A673 (cell line): ENCODE measurements around the gene AP4S1. TPM values are rescaled to one million over a fixed set of nuclear protein-coding genes. Genes with fewer than 3 reads are reported as not detected.

Experiments used
- BruUV-seq: library from RNA; stranded (reverse); fragments of 400-500 nt; replicated peaks from 2 replicates; lab custom pipeline; 2021; lab: Mats Ljungman, UMichigan
- CTCF ChIA-PET: fragments of 300-600 bp; sonication (Branson Sonifier 250); formaldehyde crosslinking; loops from one replicate; lab custom pipeline; 2022; ENCODE audit warnings: antibody characterized with exemption; lab: Charles Lee
- POLR2A ChIA-PET: fragments of 300-600 bp; sonication (Branson Sonifier 250); formaldehyde crosslinking; loops from one replicate; lab custom pipeline; 2022; ENCODE audit warnings: antibody characterized with exemption; ENCODE audit not compliant: low non-redundant PET; lab: Charles Lee
- DNase-seq: peaks from one replicate; pipeline ENCODE4 v3.0.0-alpha.2; 2015; ENCODE audit warnings: low spot score
- H3K27ac ChIP-seq: fragments of 200-600 bp; sonication (generic); 2 replicates; pipeline ENCODE4 v1.5.1; 2016; ENCODE audit warnings: mixed run types, low read depth, mild to moderate bottlenecking, mixed read lengths, antibody characterized with exemption, low read length; ENCODE audit not compliant: poor library complexity, severe bottlenecking
- H3K27me3 ChIP-seq: fragments of 200-600 bp; sonication (generic); replicated peaks from 2 replicates; pipeline ENCODE4 v1.6.1; 2017; ENCODE audit warnings: mixed run types, low read depth, mild to moderate bottlenecking, mixed read lengths, antibody characterized with exemption, low read length; ENCODE audit not compliant: insufficient read depth, poor library complexity
- H3K36me3 ChIP-seq: fragments of 200-600 bp; sonication (generic); 2 replicates; pipeline ENCODE4 v1.6.1; 2016; ENCODE audit warnings: mixed run types, mild to moderate bottlenecking, mixed read lengths, antibody characterized with exemption, low read length; ENCODE audit not compliant: insufficient read depth, poor library complexity, severe bottlenecking
- H3K4me1 ChIP-seq: fragments of 200-600 bp; sonication (generic); 2 replicates; pipeline ENCODE4 v1.6.1; 2017; ENCODE audit warnings: mixed run types, mild to moderate bottlenecking, mixed read lengths, antibody characterized with exemption, low read length; ENCODE audit not compliant: insufficient read depth, poor library complexity, severe bottlenecking
- H3K4me3 ChIP-seq: fragments of 200-600 bp; sonication (generic); 2 replicates; pipeline ENCODE4 v1.5.1; 2016; ENCODE audit warnings: low read depth, mixed run types, mild to moderate bottlenecking, mixed read lengths, low read length; ENCODE audit not compliant: poor library complexity, severe bottlenecking
- H3K9me3 ChIP-seq: fragments of 200-600 bp; sonication (generic); 2 replicates; pipeline ENCODE4 v1.6.1; 2016; ENCODE audit warnings: mixed run types, low read depth, mild to moderate bottlenecking, mixed read lengths, antibody characterized with exemption, low read length; ENCODE audit not compliant: poor library complexity, severe bottlenecking
- EZH2 ChIP-seq: fragments of 200-600 bp; sonication (generic); IDR thresholded peaks from 2 replicates; pipeline ENCODE4 v1.6.1; 2017; ENCODE audit warnings: borderline replicate concordance, low read depth, mild to moderate bottlenecking, mixed read lengths, antibody characterized with exemption, low read length; ENCODE audit not compliant: poor library complexity, severe bottlenecking
- intact Hi-C: fragments of 100-400 bp; cut with micrococcal nuclease; formaldehyde crosslinking; loops from one replicate; pipeline ENCODE4 v1.10.0; 2022; ENCODE audit not compliant: unreplicated experiment
- total RNA-seq: library from RNA; stranded (reverse); gene quantifications from 2 replicates; pipeline ENCODE4 v1.2.3, GENCODE V29; 2021
- TF ChIP-seq, protein P1 (sequence below): fragments of 300-800, 200-600 bp; sonication (generic); conservative IDR thresholded peaks from 2 replicates; pipeline ENCODE4 v1.5.1; 2017; ENCODE audit warnings: low read depth, mild to moderate bottlenecking, antibody characterized with exemption, low read length, moderate library complexity, mixed read lengths

AP4S1 gene
- total RNA-seq, 1 experiment from 2014 or later = 8.6 TPM

DNA sequence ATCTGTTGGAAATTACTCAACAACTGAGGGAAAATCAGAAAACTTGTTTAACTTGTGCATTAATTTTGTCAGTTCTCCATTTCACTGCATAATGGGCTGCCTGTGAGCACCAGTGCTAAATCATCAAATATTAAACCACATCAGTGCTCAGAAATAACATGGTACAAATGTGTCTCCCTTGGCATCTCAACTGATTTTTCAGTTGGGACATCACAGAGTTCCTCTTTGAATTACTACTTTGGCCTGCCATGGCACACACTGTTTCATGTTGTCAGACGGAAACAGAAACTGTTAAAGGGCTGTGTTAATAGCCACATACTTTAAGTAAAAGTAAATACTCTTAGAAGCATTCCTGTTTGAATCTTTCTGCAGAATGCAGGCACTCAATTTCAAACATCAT is 42.8 kb downstream of the AP4S1 start:
- no TSS peak for BruUV-seq
- ChIA-PET CTCF (no interaction called here), POLR2A (no interaction called here)
- no peaks in the 10 kb centered on the region for H3K9me3 ChIP-seq
- H3K27me3 ChIP-seq = no peaks in the 10 kb centered on the region
- no peak overlapping the region for H3K27ac ChIP-seq
- intact Hi-C loops = no loop called here
- TF ChIP-seq, protein P1, sequence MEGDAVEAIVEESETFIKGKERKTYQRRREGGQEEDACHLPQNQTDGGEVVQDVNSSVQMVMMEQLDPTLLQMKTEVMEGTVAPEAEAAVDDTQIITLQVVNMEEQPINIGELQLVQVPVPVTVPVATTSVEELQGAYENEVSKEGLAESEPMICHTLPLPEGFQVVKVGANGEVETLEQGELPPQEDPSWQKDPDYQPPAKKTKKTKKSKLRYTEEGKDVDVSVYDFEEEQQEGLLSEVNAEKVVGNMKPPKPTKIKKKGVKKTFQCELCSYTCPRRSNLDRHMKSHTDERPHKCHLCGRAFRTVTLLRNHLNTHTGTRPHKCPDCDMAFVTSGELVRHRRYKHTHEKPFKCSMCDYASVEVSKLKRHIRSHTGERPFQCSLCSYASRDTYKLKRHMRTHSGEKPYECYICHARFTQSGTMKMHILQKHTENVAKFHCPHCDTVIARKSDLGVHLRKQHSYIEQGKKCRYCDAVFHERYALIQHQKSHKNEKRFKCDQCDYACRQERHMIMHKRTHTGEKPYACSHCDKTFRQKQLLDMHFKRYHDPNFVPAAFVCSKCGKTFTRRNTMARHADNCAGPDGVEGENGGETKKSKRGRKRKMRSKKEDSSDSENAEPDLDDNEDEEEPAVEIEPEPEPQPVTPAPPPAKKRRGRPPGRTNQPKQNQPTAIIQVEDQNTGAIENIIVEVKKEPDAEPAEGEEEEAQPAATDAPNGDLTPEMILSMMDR = no peak
- no peak for TF ChIP-seq EZH2
- DNase-seq = no peak
- no peak overlapping the region for H3K4me3 ChIP-seq
- no peaks in the 10 kb centered on the region for H3K4me1 ChIP-seq
- H3K36me3 ChIP-seq = no peaks in the 10 kb centered on the region

DNA sequence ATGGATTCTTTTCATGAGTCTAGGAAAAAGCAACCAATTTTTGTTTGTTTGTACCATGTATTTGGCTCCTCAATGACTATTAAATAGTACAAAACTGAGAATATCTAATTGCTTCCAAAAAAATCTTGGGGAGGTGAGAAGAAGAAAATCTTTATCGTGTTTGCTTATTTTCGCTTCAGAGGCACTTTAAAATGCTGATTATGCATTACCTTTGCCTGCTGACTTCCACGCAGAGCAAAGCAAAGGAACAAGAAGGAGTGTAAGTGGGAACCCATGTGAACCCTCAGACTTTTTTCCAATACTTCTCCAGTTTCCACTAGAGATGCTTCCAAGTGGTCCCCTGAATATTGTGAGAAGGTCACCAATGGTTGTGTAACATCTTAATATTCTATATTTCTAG is 43.9 kb downstream of the AP4S1 start:
- POLR2A ChIA-PET = no interaction called here
- BruUV-seq = no TSS peak
- H3K27me3 ChIP-seq = no peaks in the 10 kb centered on the region
- H3K27ac ChIP-seq = no peak overlapping the region
- intact Hi-C loops = no loop called here
- no peak for DNase-seq
- no peak overlapping the region for H3K4me3 ChIP-seq
- no peaks in the 10 kb centered on the region for H3K9me3 ChIP-seq
- H3K4me1 ChIP-seq = no peaks in the 10 kb centered on the region
- H3K36me3 ChIP-seq = no peaks in the 10 kb centered on the region
- TF ChIP-seq, protein P1 = no peak
- TF ChIP-seq EZH2 = no peak
- CTCF ChIA-PET = no interaction called here

DNA sequence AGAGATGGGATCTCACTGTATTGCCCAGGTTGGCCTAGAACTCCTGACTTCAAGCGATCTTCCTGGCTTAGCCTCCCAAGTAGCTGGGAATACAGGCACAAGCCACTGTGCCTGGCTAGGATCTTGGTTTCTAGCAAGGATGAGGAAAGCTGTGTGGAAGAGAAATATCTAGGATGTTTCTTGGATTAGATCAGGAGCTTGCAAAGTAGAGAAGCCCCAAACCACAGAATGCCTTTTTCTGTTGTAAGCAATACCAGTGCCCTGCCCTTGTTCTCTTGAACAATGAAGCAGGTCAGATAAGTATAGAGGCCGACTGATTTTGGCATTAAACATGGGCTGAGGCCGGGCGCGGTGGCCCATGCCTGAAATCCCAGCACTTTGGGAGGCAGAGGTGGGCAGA is 45.0 kb downstream of the AP4S1 start:
- no peak for DNase-seq
- ChIA-PET POLR2A (interaction anchor here (0.6 kb wide), 1 partner anchor 12 kb away, joined by 16 read pairs; no protein-coding TSS in a partner anchor), CTCF (no interaction called here)
- no peaks in the 10 kb centered on the region for H3K27me3 ChIP-seq
- H3K4me1 ChIP-seq = no peaks in the 10 kb centered on the region
- H3K4me3 ChIP-seq = no peak overlapping the region
- no TSS peak for BruUV-seq
- H3K27ac ChIP-seq = no peak overlapping the region
- H3K36me3 ChIP-seq = no peaks in the 10 kb centered on the region
- TF ChIP-seq, protein P1 = no peak
- no peak for TF ChIP-seq EZH2
- no peaks in the 10 kb centered on the region for H3K9me3 ChIP-seq
- intact Hi-C loops = no loop called here
